Left renal cortex interstitium (tissue), 4 donors: ENCODE results near the gene OR5H6. TPM values are rescaled to one million over a fixed set of nuclear protein-coding genes. Genes with fewer than 3 reads are reported as not detected.
"Not testable (repeated sequence)": the region's sequence is repeated elsewhere in the genome, so short reads cannot be mapped to it uniquely, and the experiment has no call there.

Source experiments
- DNase-seq, 4 donors: peaks; one replicate each; pipeline ENCODE4 v3.0.0-alpha.2; 2013; ENCODE audit warnings: low read depth in 4 of 4, low spot score in 2 of 4, missing footprints in 1 of 4
- polyA plus RNA-seq, 4 donors: library from polyadenylated mRNA; unstranded; fragments of 120-200 nt; gene quantifications; one replicate each; pipeline ENCODE4 v1.2.1, GENCODE V29; 2013; ENCODE audit not compliant: insufficient read length in 4 of 4

Gene OR5H6
- polyA plus RNA-seq: not detected

- no peak for DNase-seq
Observed at GRCh38 chr3:98263944-98264343, at the start of gene OR5H6. TSS of gene OR5H6 (plus strand) at chr3:98264244. CDS start at chr3:98264333, 89 bp downstream.

DNA sequence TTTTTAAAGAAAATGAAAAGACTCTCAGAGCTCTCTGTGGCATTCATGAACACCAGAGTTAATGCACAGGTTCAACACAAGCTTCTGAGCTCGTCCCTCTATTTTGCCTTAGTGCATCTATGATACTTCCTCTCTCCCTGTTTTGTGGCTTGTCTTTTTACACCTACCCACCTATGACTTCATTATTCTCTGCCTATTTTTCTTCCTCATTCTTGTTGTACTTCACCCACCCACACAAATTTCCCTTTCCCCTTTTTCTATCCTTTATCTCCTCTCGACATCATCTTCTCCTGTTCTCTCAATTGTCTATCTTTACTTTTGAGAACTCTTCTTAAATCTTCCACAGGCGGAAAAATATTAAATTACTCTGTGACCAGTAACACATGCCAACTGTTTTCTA lies 49.0 kb upstream of the OR5H6 start:
- DNase-seq: no peak

- DNase-seq: no peak
Observed at GRCh38 chr3:98223907-98224672, 40.0 kb upstream of the OR5H6 start.

- no peak for DNase-seq
Observed at GRCh38 chr3:98232489-98232888, 31.6 kb upstream of the OR5H6 start.

DNA sequence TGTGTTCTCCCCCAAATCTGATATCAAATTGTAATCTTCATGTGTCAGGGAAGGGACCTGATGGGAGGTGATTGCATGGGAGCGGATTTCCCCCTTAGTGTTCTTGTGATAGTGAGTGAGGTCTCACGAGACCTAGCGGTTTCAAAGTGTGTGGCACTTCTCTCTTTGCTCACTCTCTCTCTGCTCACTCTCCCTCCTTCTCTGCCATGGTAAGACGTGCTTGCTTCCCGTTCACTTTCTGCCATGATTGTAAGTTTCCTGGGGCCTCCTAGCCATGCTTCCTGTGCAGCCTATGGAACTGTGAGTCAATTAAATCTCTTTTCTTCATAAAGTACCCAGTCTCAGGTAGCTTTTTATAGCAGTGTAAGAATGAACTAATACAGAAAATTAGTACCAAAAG lies 30.6 kb upstream of the OR5H6 start:
- no peak for DNase-seq

DNA sequence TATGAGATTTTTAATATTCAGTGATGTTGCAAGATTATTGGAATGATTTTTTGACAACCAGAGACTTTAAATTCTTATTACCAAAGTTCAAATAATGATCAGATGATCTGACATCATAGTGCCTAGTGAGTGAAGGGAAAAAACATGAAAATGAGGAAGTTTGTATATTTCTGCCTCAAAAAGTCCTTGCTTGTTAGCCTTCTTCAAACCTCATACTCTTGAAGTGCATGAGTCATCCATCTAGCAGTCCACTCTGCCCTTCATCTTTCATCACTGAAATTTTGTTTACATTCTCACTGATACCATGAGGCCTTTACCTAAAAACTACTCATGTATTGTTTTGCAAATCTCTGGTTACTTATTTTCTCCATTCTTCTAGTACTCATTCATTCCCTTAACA lies 23.9 kb upstream of the OR5H6 start:
- DNase-seq: no peak

DNA sequence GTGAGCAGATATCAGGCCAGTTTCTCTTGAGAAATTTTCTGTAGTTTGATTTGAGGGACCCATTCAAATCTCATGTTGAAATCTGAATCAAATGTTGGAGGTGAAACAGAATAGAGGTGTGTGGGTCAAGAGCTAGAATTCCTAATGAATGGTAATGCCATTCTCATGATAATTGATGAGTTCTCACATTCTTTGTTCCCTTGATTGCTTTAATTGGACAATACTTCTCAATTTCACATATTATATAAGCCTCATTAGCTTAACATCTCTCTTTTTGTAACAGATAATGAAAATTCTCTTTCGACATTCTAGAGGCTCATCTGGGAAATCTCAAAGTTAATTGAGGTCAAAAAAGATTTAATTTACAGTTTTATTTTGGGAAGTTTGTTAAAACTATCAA lies 21.9 kb upstream of the OR5H6 start:
- no peak for DNase-seq

DNA sequence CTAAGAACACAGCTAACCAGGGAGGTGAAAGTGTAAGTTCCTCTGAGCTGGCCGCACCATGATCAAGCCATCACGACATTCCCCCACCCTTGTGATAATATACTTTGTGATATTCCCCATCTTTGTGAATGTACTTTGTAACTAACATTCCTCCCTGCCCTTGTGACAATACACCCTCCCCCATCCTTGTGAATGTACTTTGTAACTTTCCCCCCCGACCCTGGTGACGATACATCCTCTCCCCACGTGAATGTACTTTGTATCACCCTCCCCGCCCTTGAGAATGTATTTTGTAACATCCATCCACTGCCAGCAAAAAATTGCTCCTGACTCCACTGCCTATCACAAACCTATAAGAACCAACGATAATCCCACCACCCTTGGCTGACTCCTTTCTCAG lies 20.2 kb upstream of the OR5H6 start:
- DNase-seq: no peak

DNA sequence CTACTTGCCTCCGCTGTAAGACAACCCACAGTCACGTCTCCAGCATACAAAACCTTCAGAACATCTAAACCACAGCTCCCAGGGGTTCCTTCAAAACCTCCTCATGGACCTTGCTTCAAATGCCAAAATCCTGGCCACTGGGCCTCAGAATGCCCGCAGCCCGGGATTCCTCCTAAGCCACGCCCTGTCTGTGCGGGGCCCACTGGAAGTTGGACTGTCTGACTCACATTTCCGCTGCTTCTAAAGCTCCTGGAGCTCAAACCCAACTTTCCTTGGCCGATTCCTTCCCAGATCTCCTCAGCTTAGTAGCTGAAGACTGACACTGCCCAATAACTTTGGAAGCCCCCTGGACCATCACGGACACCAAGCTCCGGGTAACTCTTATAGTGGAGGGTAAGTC lies 17.9 kb upstream of the OR5H6 start:
- DNase-seq: no peak

- DNase-seq: not testable (repeated sequence)
Observed at GRCh38 chr3:98256026-98256425, 8.0 kb upstream of the OR5H6 start.

GRCh38 chr3:98259707-98260106 lies 4.3 kb upstream of the OR5H6 start:
- no peak for DNase-seq

- no peak for DNase-seq
Observed at GRCh38 chr3:98262046-98262445, 2.0 kb upstream of the OR5H6 start.

GRCh38 chr3:98269846-98270245 lies 5.8 kb downstream of the OR5H6 start:
- no peak for DNase-seq

DNA sequence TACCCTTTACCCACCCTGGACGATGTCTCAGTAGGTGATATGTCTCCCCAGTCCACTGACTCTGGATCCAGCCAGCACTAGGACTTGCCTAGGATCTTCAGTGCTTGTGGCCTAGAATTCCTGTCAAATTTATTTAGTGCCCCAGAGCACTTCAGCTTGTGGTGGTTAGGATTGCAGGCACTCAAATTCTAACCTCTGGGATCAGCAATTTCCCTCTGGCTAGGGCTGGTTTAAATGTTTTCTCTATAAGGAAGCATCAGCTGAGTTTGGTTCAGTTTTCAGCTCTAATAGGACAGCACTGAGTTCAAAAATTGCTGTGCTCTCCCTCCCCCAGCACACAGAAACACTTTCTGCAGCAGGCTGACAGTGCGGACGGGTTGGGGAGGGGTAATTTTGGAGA lies 8.1 kb downstream of the OR5H6 start:
- no peak for DNase-seq

GRCh38 chr3:98274914-98275313 lies 10.9 kb downstream of the OR5H6 start:
- DNase-seq: no peak

DNA sequence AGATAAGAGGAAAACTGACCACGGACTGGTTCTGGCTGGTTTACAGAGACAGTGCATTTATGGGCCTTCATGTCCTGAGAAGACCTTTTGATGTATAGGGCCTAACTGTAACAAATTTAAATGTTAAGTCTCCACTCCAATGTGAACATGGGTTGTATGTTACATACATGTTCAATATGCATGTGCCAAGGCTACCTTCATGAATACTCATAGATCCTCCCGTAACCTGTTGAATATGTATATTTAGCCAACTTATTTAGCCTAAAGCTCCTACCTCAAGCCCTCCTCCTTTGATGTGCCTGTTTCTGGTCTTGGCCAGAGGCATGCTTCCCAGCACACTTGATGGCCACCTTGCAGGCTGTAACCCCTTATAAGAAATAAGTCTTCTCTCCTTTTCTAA lies 18.2 kb downstream of the OR5H6 start, which contains the start of gene OR5H2:
Gene OR5H2, plus strand, starts transcription at position 301 of the 400 bp plus-strand sequence. CDS start 398 bp downstream, outside the sequence.
- DNase-seq: no peak

DNA sequence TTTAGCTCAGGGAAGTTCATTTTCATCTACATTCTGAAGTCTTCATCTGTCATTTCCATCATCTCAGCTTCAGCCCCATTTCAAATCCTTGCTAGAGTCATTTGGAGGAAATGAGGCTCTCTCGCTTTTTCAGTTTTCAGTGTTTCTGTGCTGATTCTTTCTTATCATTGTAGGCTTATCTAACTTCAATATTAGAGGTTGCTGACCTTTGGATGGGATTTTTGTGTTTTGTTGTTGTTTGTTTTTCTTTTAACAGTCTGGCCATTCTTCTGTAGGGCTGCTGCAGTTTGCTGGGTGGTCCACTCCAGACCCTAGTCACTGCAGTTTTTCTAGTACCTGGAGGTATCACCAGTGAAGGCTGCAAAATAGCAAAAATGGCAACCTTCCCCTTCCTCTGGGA lies 26.9 kb downstream of the OR5H6 start:
- no peak for DNase-seq

GRCh38 chr3:98291332-98291957 lies 27.4 kb downstream of the OR5H6 start:
- no peak for DNase-seq
